EL (cell line): ENCODE results near the gene ZNF474.

Experiments used
- DNase-seq: peaks from one replicate; pipeline ENCODE4 v3.0.0-alpha.2; 2016

The ZNF474 gene

DNA sequence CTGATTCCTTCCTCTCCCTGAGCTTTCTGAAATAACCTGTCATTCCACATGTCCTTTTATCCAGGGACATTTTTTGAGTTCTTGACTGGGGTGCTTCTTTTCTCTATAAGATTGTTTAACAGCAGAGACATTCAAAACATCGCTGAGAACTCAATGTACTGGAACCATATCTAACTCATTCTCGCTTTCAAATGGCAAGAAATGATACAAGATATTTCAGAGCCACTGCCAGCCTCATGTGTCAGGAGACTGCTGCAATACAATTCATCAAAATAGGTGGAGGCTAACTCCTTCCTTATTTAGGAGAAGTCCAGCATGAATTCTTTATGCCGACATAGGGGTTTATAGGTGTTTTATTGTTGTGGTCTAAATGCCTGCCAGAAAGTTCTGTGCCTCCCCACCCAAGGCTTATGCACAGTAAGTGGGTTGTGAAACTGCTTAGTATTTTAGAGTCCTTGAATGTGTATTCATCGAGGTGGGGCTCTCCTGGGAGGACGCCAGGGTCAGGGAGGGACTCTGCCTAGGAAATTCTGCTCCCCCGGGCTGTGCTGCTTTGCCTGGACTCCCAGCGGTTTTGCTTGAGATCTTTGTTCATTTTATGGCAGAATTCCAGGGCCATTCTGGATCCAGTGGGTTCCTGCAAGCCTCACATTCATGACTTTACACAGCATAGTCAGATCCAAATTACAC is 53.9 kb downstream of the ZNF474 start:
- peak; percentile 87 for DNase-seq

DNA sequence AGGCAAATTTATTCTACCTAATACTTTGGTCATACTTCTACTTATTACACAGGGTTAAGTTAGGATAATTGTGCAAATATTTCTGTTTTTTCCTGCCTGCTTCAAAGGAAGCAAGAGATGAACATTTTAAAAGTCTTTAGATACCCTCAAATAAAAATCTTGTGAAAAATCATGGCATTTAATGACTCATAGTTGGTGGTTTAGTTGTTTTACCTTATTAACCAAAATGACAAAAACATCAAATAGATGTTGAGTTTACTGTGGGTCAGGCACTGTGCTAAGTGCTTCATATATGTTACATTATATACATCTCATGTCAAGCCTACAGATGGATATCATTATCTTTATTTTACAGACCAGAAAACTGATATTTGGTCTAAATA is 54.4 kb downstream of the ZNF474 start:
- no peak for DNase-seq

- DNase-seq: no peak
Measured at GRCh38 chr5:122184676-122185255, 55.4 kb downstream of the ZNF474 start.

GRCh38 chr5:122187426-122187825 is 58.1 kb downstream of the ZNF474 start:
- no peak for DNase-seq

DNA sequence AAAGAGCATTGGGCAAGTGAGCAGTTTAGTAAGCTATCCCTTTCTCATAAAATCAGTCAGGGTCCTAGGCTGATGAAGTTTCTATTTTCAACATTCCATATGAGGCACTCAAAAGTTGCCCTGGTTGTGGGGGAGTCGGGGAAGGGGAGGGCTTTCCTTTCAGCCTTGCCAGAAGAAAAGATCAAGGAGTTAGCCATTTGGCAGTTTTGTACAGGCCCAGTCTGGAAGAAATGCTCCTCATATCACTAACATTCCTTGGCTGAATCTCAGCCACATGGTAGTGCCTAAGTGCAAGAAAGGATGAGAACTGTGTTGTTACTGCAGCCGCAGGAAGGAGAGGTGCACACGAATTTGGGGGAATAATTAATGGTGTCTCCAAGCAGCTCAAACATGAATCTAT is 60.8 kb downstream of the ZNF474 start:
- no peak for DNase-seq

GRCh38 chr5:122192497-122193496 is 63.5 kb downstream of the ZNF474 start:
- peak; percentile 71 for DNase-seq

DNA sequence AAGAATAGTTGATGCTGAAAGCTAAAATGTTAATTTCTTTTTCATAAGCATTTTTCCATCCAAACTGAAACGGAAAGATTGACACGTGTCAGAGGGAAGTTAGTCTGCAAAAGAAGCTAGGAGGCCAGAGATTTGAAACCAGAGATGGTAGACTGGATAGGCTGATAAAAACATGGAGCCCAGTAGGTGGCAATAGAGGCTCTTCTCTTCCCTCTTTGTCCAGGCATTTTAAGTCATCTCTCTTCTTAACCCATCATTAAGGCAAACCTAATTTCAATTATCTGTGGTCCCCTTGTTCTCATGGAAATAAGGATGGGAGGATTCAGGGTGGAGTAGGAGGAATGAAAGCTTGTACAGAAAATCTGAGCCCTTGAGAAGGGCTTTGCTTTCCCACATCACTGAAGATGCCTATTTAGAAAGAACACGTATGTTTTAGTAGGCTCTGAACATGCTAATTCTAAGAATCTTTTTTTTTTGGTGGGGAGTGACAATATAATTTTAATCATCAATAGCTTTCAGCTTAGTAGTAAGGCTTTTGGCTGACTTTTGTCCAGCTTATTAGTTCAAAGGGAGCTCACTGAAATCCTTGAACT is 66.6 kb downstream of the ZNF474 start:
- DNase-seq: peak; percentile 55

GRCh38 chr5:122199146-122199545 is 69.8 kb downstream of the ZNF474 start:
- no peak for DNase-seq

GRCh38 chr5:122200450-122200849 is 71.1 kb downstream of the ZNF474 start:
- DNase-seq: no peak

- DNase-seq: no peak
Measured at GRCh38 chr5:122200865-122201264, 71.5 kb downstream of the ZNF474 start.

- DNase-seq: no peak
Measured at GRCh38 chr5:122201365-122201764, 72.0 kb downstream of the ZNF474 start.

GRCh38 chr5:122202952-122203351 is 73.6 kb downstream of the ZNF474 start:
- no peak for DNase-seq
